GM19395 (cell line): Measurements from ENCODE around the gene PTPN1.
"Not testable (repeated sequence)": the region's sequence is repeated elsewhere in the genome, so short reads cannot be mapped to it uniquely, and the experiment has no call there.

Experiments used
- ATAC-seq: cut with Tn5 transposase; IDR thresholded peaks from one replicate; pipeline ENCODE4 v1.9.1; 2021; ENCODE audit warnings: mild to moderate bottlenecking, moderate library complexity; ENCODE audit not compliant: unreplicated experiment

PTPN1 gene

DNA sequence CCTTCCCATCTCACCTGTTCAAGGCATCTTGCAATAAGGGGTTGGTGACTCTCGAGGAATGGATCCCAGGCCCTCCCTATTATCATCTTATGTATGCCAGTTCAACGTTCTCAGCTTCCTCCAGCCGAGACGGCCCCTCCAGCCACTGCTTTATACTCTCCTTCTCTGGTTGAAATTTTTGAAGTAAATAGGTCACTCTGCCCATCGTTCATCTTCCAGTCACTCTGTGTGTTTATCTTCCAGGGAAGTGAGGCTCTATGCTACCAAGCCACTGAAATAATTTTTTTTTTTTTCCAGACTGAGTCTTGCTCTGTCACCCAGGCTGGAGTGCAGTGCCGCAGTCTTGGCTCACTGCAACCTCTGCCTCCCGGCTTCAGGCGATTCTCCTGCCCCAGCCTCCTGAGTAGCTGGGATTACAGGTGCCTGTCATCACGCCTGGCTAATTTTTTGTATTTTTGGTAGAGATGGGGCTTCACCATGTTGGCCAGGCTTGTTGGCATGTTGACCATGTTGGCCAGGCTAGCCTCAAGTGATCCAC is 17.0 kb downstream of the PTPN1 start:
- no peak for ATAC-seq

- ATAC-seq = no peak
Observed at GRCh38 chr20:50528129-50528528, 17.9 kb downstream of the PTPN1 start.

DNA sequence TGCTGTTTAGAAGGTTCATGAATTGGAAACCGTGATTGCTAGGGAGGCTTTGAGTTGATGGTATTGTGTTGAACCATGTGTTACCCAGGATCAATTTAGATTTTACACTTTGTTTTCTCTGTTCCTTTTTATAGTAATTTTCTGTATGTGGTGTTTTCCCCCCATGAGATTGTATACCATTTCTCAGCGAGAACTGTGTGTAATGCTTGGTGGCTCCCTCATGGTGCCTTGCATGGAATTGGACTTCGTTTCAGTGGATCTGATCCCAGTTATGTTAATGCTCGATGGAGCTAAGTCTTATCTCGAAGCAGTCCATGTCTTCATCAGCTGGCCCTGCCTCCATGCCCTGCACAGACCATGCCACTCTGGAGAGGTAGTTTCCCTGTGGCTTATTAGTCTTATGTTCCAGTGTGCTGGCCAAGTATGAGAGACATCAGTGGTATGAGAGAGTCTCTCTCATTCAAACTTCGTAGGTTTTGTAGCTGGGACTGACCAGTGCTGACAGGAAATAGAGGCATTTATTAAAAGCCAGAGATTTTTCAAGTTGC is 18.7 kb downstream of the PTPN1 start:
- peak; percentile 62 for ATAC-seq

GRCh38 chr20:50532221-50532620 is 22.0 kb downstream of the PTPN1 start:
- no peak for ATAC-seq

- ATAC-seq = no peak
Observed at GRCh38 chr20:50533061-50533460, 22.9 kb downstream of the PTPN1 start.

DNA sequence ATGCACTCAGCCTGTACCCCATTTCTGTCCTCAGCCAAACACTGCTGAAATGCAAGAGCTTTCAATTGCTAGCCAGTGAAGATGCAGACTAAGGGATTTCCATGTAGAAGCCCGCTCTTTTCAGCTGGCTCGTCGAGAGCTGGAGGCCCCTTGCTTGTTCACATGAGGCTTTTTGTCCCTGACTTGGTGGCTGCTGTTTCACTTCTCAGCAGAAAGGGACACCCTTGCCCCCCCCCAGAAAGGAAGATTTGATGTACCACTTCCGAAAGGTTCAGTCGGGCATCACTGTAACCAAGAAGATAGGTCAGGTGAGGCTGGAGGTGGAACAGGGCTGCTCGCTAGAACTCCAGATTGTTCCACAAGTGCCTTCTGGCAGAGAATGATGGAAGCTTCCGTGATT is 23.3 kb downstream of the PTPN1 start:
- no peak for ATAC-seq

DNA sequence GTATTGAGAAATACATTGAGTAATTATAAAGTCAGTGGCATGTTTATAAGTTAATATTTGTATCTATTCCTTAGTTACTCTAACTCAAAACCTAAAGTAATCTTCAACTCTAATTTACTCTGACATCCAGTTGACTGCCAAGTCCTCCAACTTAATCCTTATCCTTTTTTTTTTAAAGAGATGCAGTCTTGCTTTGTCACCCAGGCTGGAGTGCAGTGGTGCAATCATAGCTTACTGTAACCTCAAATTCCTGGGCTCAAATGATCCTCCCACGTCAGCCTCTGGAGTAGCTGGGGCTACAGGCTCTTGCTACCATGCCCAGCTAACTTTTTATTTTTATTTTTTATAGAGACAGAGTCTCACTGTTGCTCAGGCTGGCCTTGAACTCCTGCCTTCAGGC is 24.4 kb downstream of the PTPN1 start:
- no peak for ATAC-seq

GRCh38 chr20:50535162-50535561 is 25.0 kb downstream of the PTPN1 start:
- no peak for ATAC-seq

DNA sequence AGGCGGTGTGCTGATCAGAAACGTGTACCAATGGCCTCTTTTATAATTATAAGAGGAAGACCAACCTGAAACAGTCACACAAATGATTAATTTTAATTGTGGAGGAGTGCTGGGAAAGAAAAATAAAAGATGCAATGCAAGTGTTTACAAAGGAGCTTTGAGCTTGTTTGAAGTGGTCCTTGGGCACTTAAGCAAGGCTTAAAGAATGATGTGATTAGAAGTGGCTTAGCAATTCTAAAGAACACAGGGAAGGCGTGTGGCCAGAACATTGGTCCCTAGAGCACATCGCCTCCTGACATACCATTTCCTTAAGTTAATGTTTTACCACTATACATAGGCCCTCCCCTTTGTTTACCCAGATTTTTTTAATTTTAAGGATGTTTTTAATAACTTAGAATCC is 26.1 kb downstream of the PTPN1 start:
- no peak for ATAC-seq

- no peak for ATAC-seq
Observed at GRCh38 chr20:50537546-50538201, 27.5 kb downstream of the PTPN1 start.

GRCh38 chr20:50538276-50538675 is 28.1 kb downstream of the PTPN1 start:
- ATAC-seq = no peak

DNA sequence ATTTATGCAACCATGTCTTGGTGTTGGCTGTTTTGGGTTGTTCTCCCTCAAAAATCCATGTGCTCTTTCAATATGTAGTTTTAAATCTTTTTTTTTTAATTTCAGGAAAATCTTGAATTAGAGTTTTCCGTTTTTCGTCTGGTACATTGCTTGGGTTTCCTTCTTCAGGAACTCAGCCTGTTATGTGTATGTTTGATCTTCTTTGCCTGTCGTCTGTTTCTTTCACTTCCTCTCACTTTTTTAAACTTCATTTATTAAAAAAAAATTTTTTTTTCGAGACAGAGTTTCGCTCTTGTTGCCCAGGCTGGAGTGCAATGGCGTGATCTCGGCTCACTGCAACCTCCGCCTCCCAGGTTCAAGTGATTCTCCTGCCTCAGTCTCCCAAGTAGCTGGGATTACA is 29.6 kb downstream of the PTPN1 start:
- not testable (repeated sequence) for ATAC-seq

GRCh38 chr20:50540620-50541605 is 30.7 kb downstream of the PTPN1 start:
- ATAC-seq = no peak

GRCh38 chr20:50541606-50542041 is 31.4 kb downstream of the PTPN1 start:
- peak; percentile 56 for ATAC-seq

- ATAC-seq = no peak
Observed at GRCh38 chr20:50543326-50543725, 33.1 kb downstream of the PTPN1 start.

DNA sequence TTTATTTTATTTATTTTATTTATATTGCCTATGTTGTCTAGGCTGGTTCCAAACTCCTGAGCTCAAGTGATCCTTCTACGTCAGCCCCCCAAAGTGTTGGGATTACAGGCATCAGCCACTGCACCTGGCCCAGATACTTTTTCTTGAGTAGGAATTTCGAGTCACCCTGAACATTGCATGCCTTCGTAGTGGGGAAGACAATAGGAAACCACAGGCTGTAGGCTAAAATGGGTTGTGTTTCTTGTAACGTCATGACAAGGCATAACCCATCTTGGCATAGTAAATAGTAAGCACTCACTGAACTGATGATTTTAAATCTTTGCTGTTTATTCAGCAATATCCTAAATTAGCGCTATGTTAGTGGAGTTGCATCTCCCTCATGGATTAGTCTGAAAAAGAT is 34.9 kb downstream of the PTPN1 start:
- ATAC-seq = no peak

DNA sequence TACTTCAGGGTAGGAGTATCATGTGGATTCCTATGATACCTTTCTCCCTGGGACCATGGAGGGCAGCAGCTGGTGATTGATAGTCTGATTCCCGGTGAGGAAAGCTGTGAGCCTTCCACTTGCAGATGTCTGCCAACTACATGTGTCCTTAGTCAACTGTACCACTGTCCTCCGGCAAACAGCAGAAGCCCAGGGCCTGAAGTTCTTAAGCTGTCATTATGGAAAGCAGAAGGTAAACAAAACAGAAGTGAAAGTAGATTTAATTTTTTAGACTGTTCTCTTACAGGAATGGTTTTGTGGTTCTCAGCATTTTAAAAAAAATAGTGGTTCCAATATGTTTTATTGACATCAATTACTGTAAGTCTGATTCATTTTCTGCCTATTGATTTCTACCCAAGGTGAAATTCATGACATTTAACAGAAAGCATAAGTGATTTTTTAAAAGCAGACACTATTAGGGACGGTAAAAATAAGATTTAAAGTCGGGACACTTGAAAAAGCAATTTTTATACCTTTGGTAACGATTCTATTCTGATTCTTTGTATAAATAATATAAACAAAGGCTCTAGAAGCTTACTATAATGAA is 36.6 kb downstream of the PTPN1 start:
- ATAC-seq = no peak

DNA sequence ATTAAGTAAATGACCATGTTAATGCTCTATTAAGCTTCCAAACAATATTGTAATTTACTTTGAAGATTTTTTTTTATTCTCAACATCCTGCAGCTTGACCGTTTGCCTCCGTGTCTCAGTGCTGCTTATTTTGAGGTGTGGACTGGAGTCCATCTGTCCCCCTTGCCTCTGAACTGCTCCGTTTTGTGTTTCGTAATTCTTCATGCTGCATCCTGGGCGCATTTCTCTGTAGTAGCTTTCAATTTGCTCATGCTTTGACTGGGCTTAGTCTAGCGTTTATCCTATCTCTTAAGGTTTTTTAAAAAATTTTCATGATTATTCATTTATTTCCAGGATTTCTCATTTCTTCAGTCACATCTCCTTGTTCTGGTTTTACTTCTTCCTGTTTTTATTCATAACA is 37.8 kb downstream of the PTPN1 start:
- ATAC-seq = no peak

GRCh38 chr20:50548396-50548795 is 38.2 kb downstream of the PTPN1 start:
- ATAC-seq = no peak

DNA sequence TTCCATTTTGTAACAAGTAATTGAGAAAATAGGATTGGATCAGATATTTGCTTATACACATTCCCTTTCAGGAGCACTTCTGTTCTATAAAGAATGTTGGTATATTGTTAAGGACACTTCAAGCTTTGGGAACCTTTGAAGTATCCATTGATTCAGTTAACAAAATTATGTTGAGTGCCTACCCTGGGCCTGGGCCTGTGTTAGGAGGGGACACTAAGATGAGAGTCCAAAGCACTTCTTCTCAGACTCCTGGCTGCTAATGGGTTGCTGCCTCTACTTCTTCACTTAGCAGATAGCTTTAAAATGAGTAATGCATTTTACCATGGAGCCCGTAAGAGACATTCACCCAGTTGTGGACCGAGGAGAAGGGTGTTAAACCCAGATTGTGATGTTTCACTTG is 40.3 kb downstream of the PTPN1 start:
- ATAC-seq = no peak

GRCh38 chr20:50551288-50551687 is 41.1 kb downstream of the PTPN1 start:
- no peak for ATAC-seq
